MG63 (cell line): Measurements from ENCODE around the gene RHBDF2. TPM values are rescaled to one million over a fixed set of nuclear protein-coding genes. Genes with fewer than 3 reads are reported as not detected.
A peak's percentile ranks its signal among the peaks of the same experiment; 100 is the strongest.

ENCODE experiments used
- DNase-seq: peaks from one replicate; pipeline ENCODE4 v3.0.0-alpha.2; 2020
- H3K27me3 ChIP-seq: fragments of 250-450 bp; sonication (Bioruptor Pico); 2 replicates; pipeline ENCODE4 v1.5.1; 2020; ENCODE audit warnings: mild to moderate bottlenecking, moderate library complexity
- H3K36me3 ChIP-seq: fragments of 250-450 bp; sonication (Bioruptor Pico); 2 replicates; pipeline ENCODE4 v1.5.1; 2020; ENCODE audit warnings: mild to moderate bottlenecking, moderate library complexity
- H3K4me3 ChIP-seq: fragments of 250-450 bp; sonication (Bioruptor Pico); 2 replicates; pipeline ENCODE4 v1.5.1; 2020; ENCODE audit warnings: mild to moderate bottlenecking, moderate library complexity
- H3K9me3 ChIP-seq: fragments of 250-450 bp; sonication (Bioruptor Pico); 2 replicates; pipeline ENCODE4 v1.5.1; 2020; ENCODE audit warnings: mild to moderate bottlenecking, moderate library complexity
- total RNA-seq: library from RNA; depleted of rRNA; stranded (reverse); fragments of >200 nt; shearing (Covaris generic); gene quantifications from 2 replicates; pipeline ENCODE4 v1.2.3, GENCODE V29; 2014; ENCODE audit warnings: low replicate concordance

The RHBDF2 gene
- total RNA-seq, 1 experiment from 2014 or later, result 20.9 TPM

- Histone ChIP-seq H3K36me3 (peaks cover 9% of the 10 kb centered on the region), H3K4me3 (no peak overlapping the region), H3K27me3 (no peaks in the 10 kb centered on the region), H3K9me3 (no peaks in the 10 kb centered on the region)
- DNase-seq, result no peak
These were observed 32.6 kb downstream of the RHBDF2 start for GRCh38 chr17:76468634-76469010.

GRCh38 chr17:76467809-76468633 is 33.2 kb downstream of the RHBDF2 start:
- no peak for DNase-seq
- Histone ChIP-seq H3K36me3 (peaks cover 3% of the 10 kb centered on the region), H3K9me3 (no peaks in the 10 kb centered on the region), H3K4me3 (no peak overlapping the region), H3K27me3 (no peaks in the 10 kb centered on the region)

GRCh38 chr17:76467366-76467765 is 33.9 kb downstream of the RHBDF2 start, which contains the start of gene AANAT:
AANAT (plus strand) TSS chr17:76467603; CDS start chr17:76468747, 1,144 bp downstream.
- Histone ChIP-seq H3K9me3 (no peaks in the 10 kb centered on the region), H3K4me3 (no peak within 1 kb of the TSS), H3K27me3 (no peaks in the 10 kb centered on the region), H3K36me3 (peaks cover 2% of the 10 kb centered on the region; the same call in 1 of the 2 replicates)
- no peak for DNase-seq

GRCh38 chr17:76466775-76467130 is 34.5 kb downstream of the RHBDF2 start:
- Histone ChIP-seq H3K36me3 (peaks cover 2% of the 10 kb centered on the region; the same call in 1 of the 2 replicates), H3K4me3 (no peak overlapping the region), H3K9me3 (no peaks in the 10 kb centered on the region), H3K27me3 (no peaks in the 10 kb centered on the region)
- DNase-seq, result no peak

GRCh38 chr17:76462556-76463290 is 38.5 kb downstream of the RHBDF2 start:
- no peaks in the 10 kb centered on the region for H3K9me3 ChIP-seq
- no peaks in the 10 kb centered on the region for H3K27me3 ChIP-seq
- DNase-seq, result no peak
- no peaks in the 10 kb centered on the region for H3K36me3 ChIP-seq
- no peak overlapping the region for H3K4me3 ChIP-seq

- DNase-seq, result peak; percentile 73
- Histone ChIP-seq H3K27me3 (no peaks in the 10 kb centered on the region), H3K9me3 (no peaks in the 10 kb centered on the region), H3K4me3 (no peak overlapping the region), H3K36me3 (no peaks in the 10 kb centered on the region)
These were observed 39.3 kb downstream of the RHBDF2 start for GRCh38 chr17:76461765-76462555.

- DNase-seq, result no peak
- no peaks in the 10 kb centered on the region for H3K36me3 ChIP-seq
- no peak overlapping the region for H3K4me3 ChIP-seq
- no peaks in the 10 kb centered on the region for H3K27me3 ChIP-seq
- H3K9me3 ChIP-seq, result no peaks in the 10 kb centered on the region
These were observed 41.5 kb downstream of the RHBDF2 start for GRCh38 chr17:76459674-76460073.

- Histone ChIP-seq H3K4me3 (no peak overlapping the region), H3K36me3 (no peaks in the 10 kb centered on the region), H3K27me3 (no peaks in the 10 kb centered on the region), H3K9me3 (no peaks in the 10 kb centered on the region)
- DNase-seq, result peak; percentile 52
These were observed 42.4 kb downstream of the RHBDF2 start for GRCh38 chr17:76458580-76459490.

GRCh38 chr17:76453431-76453743 is 47.8 kb downstream of the RHBDF2 start:
- Histone ChIP-seq H3K27me3 (no peaks in the 10 kb centered on the region), H3K9me3 (no peaks in the 10 kb centered on the region), H3K4me3 (peak overlapping the region; percentile 69; the same call in 1 of the 2 replicates), H3K36me3 (peaks cover 7% of the 10 kb centered on the region; the same call in 1 of the 2 replicates)
- DNase-seq, result no peak

GRCh38 chr17:76452660-76453430 is 48.4 kb downstream of the RHBDF2 start, which contains the start of gene UBE2O:
UBE2O (minus strand) TSS chr17:76453152; CDS start chr17:76453141, 11 bp downstream.
- H3K27me3 ChIP-seq, result no peaks in the 10 kb centered on the region

GRCh38 chr17:76452127-76452659 is 49.0 kb downstream of the RHBDF2 start:
- no peak for DNase-seq

More at GRCh38 chr17:76452660-76453430, 48.4 kb downstream of the RHBDF2 start, which contains the start of gene UBE2O:
- DNase-seq, result peak; percentile 93
- H3K36me3 ChIP-seq, result peaks cover 7% of the 10 kb centered on the region; the same call in 1 of the 2 replicates
- peak within 1 kb of the TSS; percentile 69 for H3K4me3 ChIP-seq
- no peaks in the 10 kb centered on the region for H3K9me3 ChIP-seq

GRCh38 chr17:76451506-76451905 is 49.7 kb downstream of the RHBDF2 start:
- Histone ChIP-seq H3K36me3 (peaks cover 7% of the 10 kb centered on the region; the same call in 1 of the 2 replicates), H3K4me3 (peak overlapping the region; percentile 69), H3K9me3 (no peaks in the 10 kb centered on the region), H3K27me3 (no peaks in the 10 kb centered on the region)
- DNase-seq, result no peak

More at GRCh38 chr17:76452127-76452659, 49.0 kb downstream of the RHBDF2 start:
- Histone ChIP-seq H3K27me3 (no peaks in the 10 kb centered on the region), H3K9me3 (no peaks in the 10 kb centered on the region), H3K36me3 (peaks cover 7% of the 10 kb centered on the region; the same call in 1 of the 2 replicates), H3K4me3 (peak overlapping the region; percentile 69)

- no peaks in the 10 kb centered on the region for H3K27me3 ChIP-seq
- no peaks in the 10 kb centered on the region for H3K9me3 ChIP-seq
- H3K4me3 ChIP-seq, result no peak overlapping the region
- peak; percentile 61 for DNase-seq
- H3K36me3 ChIP-seq, result peaks cover 14% of the 10 kb centered on the region
These were observed 52.1 kb downstream of the RHBDF2 start for GRCh38 chr17:76449126-76449525.

- Histone ChIP-seq H3K4me3 (no peak overlapping the region), H3K36me3 (peaks cover 14% of the 10 kb centered on the region), H3K9me3 (no peaks in the 10 kb centered on the region), H3K27me3 (no peaks in the 10 kb centered on the region)
- no peak for DNase-seq
These were observed 53.1 kb downstream of the RHBDF2 start for GRCh38 chr17:76447931-76448652.
